ENCODE results near the gene GPRC5B.

Gene GPRC5B

GRCh38 chr16:19883966-19884485 is 622 bp downstream of the GPRC5B start:
- peak overlapping the region; percentile 91 to 95 (median 94) for H3K4me3 Mint-ChIP-seq
- H3K9me3 Mint-ChIP-seq, result no peaks in the 10 kb centered on the region
- H3K4me1 Mint-ChIP-seq, result peaks cover 29% of the 10 kb centered on the region
- peaks cover 9% of the 10 kb centered on the region for H3K27me3 Mint-ChIP-seq (ENCODE audit: low read depth)
- H3K36me3 Mint-ChIP-seq (ENCODE audit: low read depth), result peaks cover 4% of the 10 kb centered on the region
- no peak for TF ChIP-seq CTCF (IDR thresholded peaks at IDR 0.05; ENCODE audit: unreplicated experiment in 3 of 3)
- H3K27ac Mint-ChIP-seq, result peak overlapping the region in 1 of 3 experiments; percentile 76

- H3K4me1 Mint-ChIP-seq, result peaks cover 29% of the 10 kb centered on the region
- H3K27me3 Mint-ChIP-seq (ENCODE audit: low read depth), result peaks cover 9% of the 10 kb centered on the region
- TF ChIP-seq CTCF (IDR thresholded peaks at IDR 0.05; ENCODE audit: unreplicated experiment in 3 of 3), result no peak
- H3K9me3 Mint-ChIP-seq, result no peaks in the 10 kb centered on the region
- peaks cover 4% of the 10 kb centered on the region for H3K36me3 Mint-ChIP-seq (ENCODE audit: low read depth)
- peak overlapping the region; percentile 76 to 92 (median 78) for H3K27ac Mint-ChIP-seq
- peak overlapping the region; percentile 91 to 95 (median 94) for H3K4me3 Mint-ChIP-seq
Measured at GRCh38 chr16:19883296-19883965, 1.2 kb downstream of the GPRC5B start.

- no peak for TF ChIP-seq CTCF (IDR thresholded peaks at IDR 0.05; ENCODE audit: unreplicated experiment in 3 of 3)
- H3K27me3 Mint-ChIP-seq (ENCODE audit: low read depth), result peaks cover 9% of the 10 kb centered on the region
- peak overlapping the region; percentile 76 to 92 (median 78) for H3K27ac Mint-ChIP-seq
- H3K9me3 Mint-ChIP-seq, result no peaks in the 10 kb centered on the region
- peaks cover 4% of the 10 kb centered on the region for H3K36me3 Mint-ChIP-seq (ENCODE audit: low read depth)
- peak overlapping the region; percentile 91 to 95 (median 94) for H3K4me3 Mint-ChIP-seq
- H3K4me1 Mint-ChIP-seq, result peaks cover 29% of the 10 kb centered on the region
Measured at GRCh38 chr16:19882646-19883045, 2.0 kb downstream of the GPRC5B start.

GRCh38 chr16:19882186-19882585 is 2.5 kb downstream of the GPRC5B start:
- Mint-ChIP-seq H3K36me3 (ENCODE audit: low read depth) (peaks cover 4% of the 10 kb centered on the region), H3K27me3 (ENCODE audit: low read depth) (peaks cover 9% of the 10 kb centered on the region), H3K4me3 (peak overlapping the region; percentile 91 to 95 (median 94)), H3K4me1 (peaks cover 29% of the 10 kb centered on the region), H3K9me3 (no peaks in the 10 kb centered on the region), H3K27ac (peak overlapping the region; percentile 13 to 92 (median 78))
- TF ChIP-seq CTCF (IDR thresholded peaks at IDR 0.05; ENCODE audit: unreplicated experiment in 3 of 3), result no peak

- Mint-ChIP-seq H3K36me3 (ENCODE audit: low read depth) (peaks cover 4% of the 10 kb centered on the region), H3K4me1 (peaks cover 31% of the 10 kb centered on the region)
Measured at GRCh38 chr16:19881783-19882182, 2.9 kb downstream of the GPRC5B start.

More at GRCh38 chr16:19881783-19882182, 2.9 kb downstream of the GPRC5B start:
- Mint-ChIP-seq H3K9me3 (no peaks in the 10 kb centered on the region), H3K27me3 (ENCODE audit: low read depth) (peaks cover 9% of the 10 kb centered on the region), H3K4me3 (peak overlapping the region; percentile 91 to 95 (median 94)), H3K27ac (peak overlapping the region in 2 of 3 experiments; percentile 13 to 78)
- no peak for TF ChIP-seq CTCF (IDR thresholded peaks at IDR 0.05; ENCODE audit: unreplicated experiment in 3 of 3)
